Uterus (tissue), 2 donors: Measurements from ENCODE around the gene GSG1L.

Experiments
- CTCF ChIP-seq, 4 experiments: fragments of 200-600 bp in 2 of 4; fragments of 450-650 bp in 2 of 4; sonication (generic) in 2 of 4; IDR thresholded peaks; one replicate each; pipeline ENCODE4 v1.5.1; 2016 to 2019; ENCODE audit warnings: antibody characterized with exemption in 4 of 4, mild to moderate bottlenecking in 2 of 4, moderate library complexity in 1 of 4
- POLR2A ChIP-seq, 2 donors: fragments of 450-650 bp; IDR thresholded peaks; one replicate each; pipeline ENCODE4 v1.6.1; 2016; ENCODE audit warnings: antibody characterized with exemption in 2 of 2, mild to moderate bottlenecking in 1 of 2, moderate library complexity in 1 of 2

GRCh38 chr16:27923751-27924150 is 139.8 kb downstream of the GSG1L start:
- TF ChIP-seq CTCF (IDR thresholded peaks at IDR 0.05), result no peak
- TF ChIP-seq POLR2A (IDR thresholded peaks at IDR 0.05), result no peak
